ENCODE results near the gene CCM2.

GRCh38 chr7:44981035-44981706 lies 18.8 kb upstream of the CCM2 start:
- TF ChIP-seq CTCF (IDR thresholded peaks at IDR 0.05) (no peak), POLR2A (IDR thresholded peaks at IDR 0.05) (no peak), POLR2AphosphoS5 (IDR thresholded peaks at IDR 0.05) (no peak)

All from prostate gland (tissue), 2 donors.